Measurements from ENCODE around the gene JARID2. TPM values are rescaled to one million over a fixed set of nuclear protein-coding genes. Genes with fewer than 3 reads are reported as not detected.

JARID2 gene
- total RNA-seq, 2 donors from 2014 or later: 3.6 to 4.6 TPM

- TF ChIP-seq, protein P1, sequence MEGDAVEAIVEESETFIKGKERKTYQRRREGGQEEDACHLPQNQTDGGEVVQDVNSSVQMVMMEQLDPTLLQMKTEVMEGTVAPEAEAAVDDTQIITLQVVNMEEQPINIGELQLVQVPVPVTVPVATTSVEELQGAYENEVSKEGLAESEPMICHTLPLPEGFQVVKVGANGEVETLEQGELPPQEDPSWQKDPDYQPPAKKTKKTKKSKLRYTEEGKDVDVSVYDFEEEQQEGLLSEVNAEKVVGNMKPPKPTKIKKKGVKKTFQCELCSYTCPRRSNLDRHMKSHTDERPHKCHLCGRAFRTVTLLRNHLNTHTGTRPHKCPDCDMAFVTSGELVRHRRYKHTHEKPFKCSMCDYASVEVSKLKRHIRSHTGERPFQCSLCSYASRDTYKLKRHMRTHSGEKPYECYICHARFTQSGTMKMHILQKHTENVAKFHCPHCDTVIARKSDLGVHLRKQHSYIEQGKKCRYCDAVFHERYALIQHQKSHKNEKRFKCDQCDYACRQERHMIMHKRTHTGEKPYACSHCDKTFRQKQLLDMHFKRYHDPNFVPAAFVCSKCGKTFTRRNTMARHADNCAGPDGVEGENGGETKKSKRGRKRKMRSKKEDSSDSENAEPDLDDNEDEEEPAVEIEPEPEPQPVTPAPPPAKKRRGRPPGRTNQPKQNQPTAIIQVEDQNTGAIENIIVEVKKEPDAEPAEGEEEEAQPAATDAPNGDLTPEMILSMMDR (IDR thresholded peaks at IDR 0.05): no peak
- TF ChIP-seq POLR2A (IDR thresholded peaks at IDR 0.05): no peak
- DNase-seq (no peak), ATAC-seq (no peak)
- Histone ChIP-seq H3K9me3 (no peaks in the 10 kb centered on the region), H3K27ac (peak overlapping the region in 2 of 4 donors; percentile 20 to 65), H3K4me1 (peaks cover 45% of the 10 kb centered on the region), H3K36me3 (replicated peaks in 1 of 2; ENCODE audit: insufficient read depth in 1 of 2, low read depth in 2 of 2) (no peaks in the 10 kb centered on the region), H3K27me3 (no peaks in the 10 kb centered on the region), H3K4me3 (no peak overlapping the region)
- 60 to 61% methylated on average over 14 of the region's 14 CpGs for WGBS, 2 donors
- intact Hi-C loops (cut with DNase I): no loop called here
These were observed 198.3 kb downstream of the JARID2 start for GRCh38 chr6:15444081-15444731.

DNA sequence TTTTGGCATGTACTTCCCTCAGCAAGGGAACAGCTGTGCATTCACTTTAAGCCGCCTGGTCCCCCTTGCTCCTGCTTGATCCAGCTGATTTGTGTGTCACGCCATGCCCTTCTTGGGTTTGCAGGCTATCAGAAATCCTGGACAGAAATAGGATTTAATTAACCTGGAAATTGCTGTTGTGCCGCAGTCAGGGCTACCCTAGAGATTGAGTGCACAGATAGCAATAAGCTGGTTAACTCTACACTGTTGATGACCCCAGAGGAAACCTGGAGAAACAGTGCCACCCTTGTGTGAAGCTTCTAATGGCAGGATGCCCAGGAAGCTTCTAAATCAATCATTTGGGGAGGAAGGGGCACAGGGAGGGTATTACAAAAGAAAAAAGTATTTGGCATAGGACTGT lies 199.0 kb downstream of the JARID2 start:
- DNase-seq: peak; percentile 26 to 52 (median 32)
- TF ChIP-seq, protein P1 (IDR thresholded peaks at IDR 0.05): no peak
- no peak for TF ChIP-seq POLR2A (IDR thresholded peaks at IDR 0.05)
- H3K9me3 ChIP-seq: no peaks in the 10 kb centered on the region
- H3K4me3 ChIP-seq: no peak overlapping the region
- peak overlapping the region in 3 of 4 donors; percentile 10 to 65 (median 53) for H3K27ac ChIP-seq
- peak; percentile 62 for ATAC-seq
- H3K36me3 ChIP-seq (replicated peaks in 1 of 2; ENCODE audit: insufficient read depth in 1 of 2, low read depth in 2 of 2): no peaks in the 10 kb centered on the region
- H3K4me1 ChIP-seq: peaks cover 38% of the 10 kb centered on the region
- 71 to 86% methylated on average over 3 of the region's 3 CpGs for WGBS, 2 donors
- H3K27me3 ChIP-seq: no peaks in the 10 kb centered on the region
- intact Hi-C loops (cut with DNase I): no loop called here

GRCh38 chr6:15447546-15448267 lies 201.8 kb downstream of the JARID2 start:
- Histone ChIP-seq H3K36me3 (replicated peaks in 1 of 2; ENCODE audit: insufficient read depth in 1 of 2, low read depth in 2 of 2) (no peaks in the 10 kb centered on the region), H3K27me3 (no peaks in the 10 kb centered on the region), H3K4me1 (peaks cover 31% of the 10 kb centered on the region), H3K27ac (peak overlapping the region in 3 of 4 donors; percentile 50 to 52 (median 51)), H3K9me3 (no peaks in the 10 kb centered on the region), H3K4me3 (no peak overlapping the region)
- 71 to 76% methylated on average over 5 of the region's 5 CpGs for WGBS, 2 donors
- no peak for TF ChIP-seq POLR2A (IDR thresholded peaks at IDR 0.05)
- TF ChIP-seq, protein P1 (IDR thresholded peaks at IDR 0.05): no peak
- no peak for ATAC-seq
- intact Hi-C loops (cut with DNase I): no loop called here
- no peak for DNase-seq

DNA sequence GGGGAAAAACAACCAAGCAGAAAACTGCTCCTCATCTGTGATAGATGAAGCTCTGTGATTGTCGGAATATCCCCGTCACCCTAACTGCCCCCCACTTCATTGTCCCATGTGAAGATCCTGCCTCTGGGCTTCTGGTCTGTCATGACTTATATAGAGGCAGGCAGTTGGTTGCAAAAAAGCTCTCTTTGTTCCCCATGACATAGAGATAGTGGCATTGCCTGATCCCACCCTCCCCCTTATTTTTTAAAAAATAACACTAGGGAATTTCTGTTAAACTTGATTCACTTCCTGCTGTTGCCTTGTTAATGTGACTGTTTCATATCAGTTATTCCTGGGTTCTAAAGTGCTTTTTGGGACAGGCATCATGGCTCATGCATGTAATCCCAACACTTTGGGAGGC lies 203.1 kb downstream of the JARID2 start:
- ATAC-seq (no peak), DNase-seq (no peak)
- Histone ChIP-seq H3K27me3 (no peaks in the 10 kb centered on the region), H3K4me3 (no peak overlapping the region), H3K27ac (peak overlapping the region in 2 of 4 donors; percentile 12 to 15), H3K9me3 (no peaks in the 10 kb centered on the region), H3K4me1 (peaks cover 30% of the 10 kb centered on the region), H3K36me3 (replicated peaks in 1 of 2; ENCODE audit: insufficient read depth in 1 of 2, low read depth in 2 of 2) (no peaks in the 10 kb centered on the region)
- intact Hi-C loops (cut with DNase I): no loop called here
- TF ChIP-seq, protein P1 (IDR thresholded peaks at IDR 0.05): no peak
- TF ChIP-seq POLR2A (IDR thresholded peaks at IDR 0.05): no peak
- WGBS, 2 donors: 92 to 98% methylated on average over 2 of the region's 2 CpGs
